ENCODE results near the gene CHID1.

Gene CHID1

DNA sequence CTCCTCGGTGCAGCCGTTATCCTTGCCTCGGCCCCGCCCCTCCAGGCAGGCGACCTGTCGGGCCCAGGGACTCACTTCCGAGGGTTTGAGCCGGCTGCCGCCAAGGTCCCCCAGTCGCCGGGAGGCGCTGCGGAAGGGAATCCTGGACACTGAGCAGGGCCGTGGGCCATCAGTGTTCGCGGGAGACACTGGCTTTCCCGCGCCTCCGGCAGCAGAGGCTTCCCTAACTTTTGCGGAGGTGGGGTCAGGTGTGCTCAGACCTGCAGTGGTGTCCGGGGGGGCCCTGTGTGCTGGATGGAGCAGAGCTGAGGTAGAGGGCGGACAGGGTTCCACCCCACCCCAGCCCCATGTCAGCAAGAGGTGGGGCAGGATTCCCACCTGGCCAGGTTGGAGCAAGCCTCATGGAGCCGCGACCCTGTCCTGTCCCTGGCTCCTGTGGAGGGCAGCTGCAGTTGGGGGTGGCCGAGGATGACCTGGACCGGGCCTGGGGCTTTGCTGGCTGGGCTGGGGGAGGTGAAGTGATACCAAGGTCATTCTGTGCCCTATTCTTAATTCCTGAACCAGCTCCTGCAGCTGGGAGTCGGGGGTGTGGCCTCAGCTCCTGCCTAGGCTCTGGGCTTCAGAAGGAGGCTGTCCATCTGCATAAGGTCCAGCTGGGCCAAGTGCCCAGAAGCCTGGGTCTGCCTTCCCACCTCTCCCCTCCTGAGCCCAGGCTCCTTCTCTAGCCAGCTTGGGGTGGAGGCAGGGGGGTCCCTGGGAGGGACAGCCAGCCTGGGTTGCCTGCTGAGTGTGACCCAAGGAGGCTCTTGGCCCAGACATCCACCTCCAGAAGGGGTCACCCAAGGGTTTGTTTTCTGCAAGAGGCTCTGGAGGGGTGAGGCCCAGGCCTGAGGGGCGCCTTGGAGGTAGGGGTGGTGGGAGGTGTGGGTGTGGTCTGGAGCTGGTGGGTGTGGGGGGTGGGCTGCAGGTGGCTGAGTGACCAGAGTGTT is 59.5 kb downstream of the CHID1 start:
- peak overlapping the region; percentile 52 for H3K4me3 ChIP-seq (ENCODE audit: low read depth, low read length)

DNA sequence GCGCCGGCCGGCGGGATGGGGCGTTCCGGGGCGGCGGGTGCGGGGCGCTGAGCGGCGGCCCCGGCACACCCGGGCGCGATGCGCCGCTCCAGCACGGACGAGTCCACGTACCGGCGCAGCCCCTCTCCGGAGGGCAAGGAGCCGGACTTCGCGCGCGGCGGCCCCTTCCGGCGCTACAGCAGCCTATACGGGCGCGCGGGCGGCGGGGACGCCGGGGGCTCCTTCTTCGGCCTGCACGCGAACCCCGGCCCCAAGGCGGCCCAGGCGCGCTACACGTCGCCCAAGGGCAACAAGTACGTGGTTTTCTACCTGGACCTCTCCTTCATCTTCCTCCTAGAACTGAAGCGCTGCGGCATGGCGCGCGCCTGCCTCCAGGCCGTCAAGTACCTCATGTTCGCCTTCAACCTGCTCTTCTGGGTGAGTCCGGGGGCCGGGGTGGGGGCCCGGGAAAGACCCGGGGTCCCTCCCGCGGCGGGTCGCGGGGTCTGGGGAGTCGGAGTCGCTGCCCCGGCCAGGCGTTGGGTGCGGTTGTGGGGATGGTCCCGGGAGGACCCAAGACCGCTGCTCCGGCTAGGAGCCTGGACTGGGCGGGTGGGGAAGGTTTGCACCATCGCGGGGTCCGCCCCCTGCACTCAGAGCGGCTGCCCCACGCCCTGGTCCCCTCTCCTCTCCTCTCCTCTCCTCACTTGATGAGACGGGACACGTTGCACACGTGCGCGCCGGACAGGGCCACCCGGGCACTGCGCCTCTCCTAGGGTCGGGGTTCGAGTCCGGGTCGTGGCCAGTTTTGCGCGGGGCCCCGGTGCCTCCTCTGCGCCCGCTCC is 60.4 kb downstream of the CHID1 start:
- peak overlapping the region; percentile 52 for H3K4me3 ChIP-seq (ENCODE audit: low read depth, low read length)

DNA sequence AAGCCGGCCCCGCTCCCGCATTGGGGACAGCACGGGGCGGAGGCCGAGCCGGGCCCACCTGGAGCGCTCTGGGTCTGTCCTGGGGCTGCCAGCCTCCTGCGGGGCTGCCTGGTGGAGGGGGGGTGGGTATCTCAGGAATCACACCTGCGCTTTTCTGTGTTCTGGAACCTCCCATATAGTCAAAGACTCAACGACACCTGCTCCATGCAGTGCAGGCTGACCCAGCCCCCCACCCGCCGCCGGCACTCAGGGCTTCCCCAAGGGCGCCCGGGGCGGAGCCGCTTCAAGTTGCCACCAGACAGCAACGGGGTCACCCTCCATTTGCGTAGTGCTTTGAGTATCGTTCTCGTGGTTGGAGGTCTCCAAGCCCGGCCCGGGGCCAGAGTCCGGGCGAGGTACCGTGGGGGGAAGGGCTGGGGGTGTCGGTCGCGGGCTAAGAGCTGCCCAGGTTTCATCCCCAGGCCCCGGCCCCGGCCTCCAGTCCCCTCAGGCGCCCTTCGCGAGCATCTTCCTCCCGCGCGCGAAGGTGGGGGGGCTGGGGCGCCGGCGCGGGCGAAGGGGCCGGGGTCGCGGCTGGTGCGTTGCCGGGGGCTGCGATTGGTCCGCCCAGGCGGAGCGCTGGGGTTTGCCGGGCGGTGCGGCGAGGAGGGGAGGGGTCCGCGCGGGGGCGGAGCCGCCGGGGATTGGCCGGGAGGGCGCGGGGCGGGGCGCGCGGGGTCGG is 61.3 kb downstream of the CHID1 start:
- no peak overlapping the region for H3K4me3 ChIP-seq (ENCODE audit: low read depth, low read length)

DNA sequence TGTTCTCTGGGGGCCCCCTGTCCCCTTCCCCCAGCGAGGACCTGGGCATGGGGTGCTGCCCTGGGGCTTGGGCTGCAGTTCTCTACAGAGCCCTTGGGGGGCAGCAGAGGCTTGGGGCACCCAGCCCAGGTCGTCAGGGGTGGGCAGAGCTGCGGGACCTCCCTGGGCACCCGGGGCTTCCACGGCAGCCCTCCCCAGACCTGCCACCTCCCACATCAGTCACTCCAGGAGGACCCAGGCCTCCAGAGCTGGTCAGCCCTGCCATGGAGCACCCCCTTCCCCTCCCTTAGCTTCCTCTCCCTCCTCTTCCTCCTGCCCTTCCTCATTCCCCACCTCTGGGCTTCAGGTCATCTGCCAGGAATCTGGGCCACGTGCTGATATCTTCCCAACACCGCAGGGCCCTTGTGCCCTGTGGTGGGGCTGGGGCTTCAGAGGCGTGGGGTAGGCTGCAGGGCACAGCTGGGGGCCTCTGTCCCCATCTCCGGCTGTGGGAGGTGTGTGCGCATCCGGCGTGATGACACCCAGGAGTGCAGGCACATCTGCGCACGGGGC is 62.2 kb downstream of the CHID1 start:
- no peak overlapping the region for H3K4me3 ChIP-seq (ENCODE audit: low read depth, low read length)

DNA sequence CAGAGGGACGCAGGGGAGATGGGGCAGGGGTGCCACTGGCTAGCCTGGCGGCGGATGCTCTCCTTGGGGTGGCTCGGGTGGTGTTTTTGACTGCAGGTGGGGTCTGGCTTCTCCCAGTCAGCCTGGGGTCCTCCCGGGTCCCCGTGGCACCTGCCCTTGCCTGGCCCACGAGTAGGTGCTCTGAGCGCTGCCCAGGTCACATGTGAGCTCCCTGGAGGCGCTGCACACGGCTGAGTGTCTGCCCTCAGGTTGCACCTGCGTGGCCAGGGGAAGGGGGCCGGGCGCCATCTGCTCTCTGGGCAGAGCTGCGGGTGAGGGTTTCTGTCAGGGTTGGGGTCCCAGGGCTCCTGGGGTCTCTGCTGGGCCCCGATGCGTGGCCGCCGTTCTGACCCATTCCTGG is 62.7 kb downstream of the CHID1 start:
- H3K4me3 ChIP-seq (ENCODE audit: low read depth, low read length): no peak overlapping the region

DNA sequence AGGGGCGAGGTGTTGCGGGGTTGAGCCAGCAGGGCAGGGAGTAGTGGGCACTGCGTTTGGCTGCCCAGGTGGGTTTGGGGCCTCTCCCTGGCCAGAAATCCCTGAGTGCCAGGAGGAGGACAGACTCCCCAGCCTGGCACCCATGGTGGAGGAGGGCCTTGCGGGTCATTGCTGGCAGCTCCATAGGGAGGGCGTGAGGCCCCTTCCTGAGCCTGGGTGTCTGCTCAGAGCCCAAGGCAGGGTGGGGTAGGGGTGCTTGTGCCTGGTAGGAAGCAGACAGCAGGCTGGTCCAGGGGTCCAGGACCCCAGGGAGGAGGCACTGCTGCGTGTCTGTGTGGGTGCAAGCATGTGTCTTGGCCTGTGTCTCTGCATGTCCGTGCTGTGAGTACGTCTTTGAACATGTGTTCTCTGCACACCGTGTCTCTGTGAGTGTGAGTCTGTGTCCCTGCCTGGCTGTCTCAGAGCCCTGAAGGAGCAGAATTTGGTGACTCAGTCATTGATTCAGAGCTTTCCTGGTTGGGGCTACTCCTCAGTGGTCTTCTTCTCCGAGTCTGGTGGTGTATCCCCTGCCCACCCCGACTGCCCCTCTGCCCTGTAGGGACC is 64.0 kb downstream of the CHID1 start:
- H3K4me3 ChIP-seq (ENCODE audit: low read depth, low read length): no peak overlapping the region

DNA sequence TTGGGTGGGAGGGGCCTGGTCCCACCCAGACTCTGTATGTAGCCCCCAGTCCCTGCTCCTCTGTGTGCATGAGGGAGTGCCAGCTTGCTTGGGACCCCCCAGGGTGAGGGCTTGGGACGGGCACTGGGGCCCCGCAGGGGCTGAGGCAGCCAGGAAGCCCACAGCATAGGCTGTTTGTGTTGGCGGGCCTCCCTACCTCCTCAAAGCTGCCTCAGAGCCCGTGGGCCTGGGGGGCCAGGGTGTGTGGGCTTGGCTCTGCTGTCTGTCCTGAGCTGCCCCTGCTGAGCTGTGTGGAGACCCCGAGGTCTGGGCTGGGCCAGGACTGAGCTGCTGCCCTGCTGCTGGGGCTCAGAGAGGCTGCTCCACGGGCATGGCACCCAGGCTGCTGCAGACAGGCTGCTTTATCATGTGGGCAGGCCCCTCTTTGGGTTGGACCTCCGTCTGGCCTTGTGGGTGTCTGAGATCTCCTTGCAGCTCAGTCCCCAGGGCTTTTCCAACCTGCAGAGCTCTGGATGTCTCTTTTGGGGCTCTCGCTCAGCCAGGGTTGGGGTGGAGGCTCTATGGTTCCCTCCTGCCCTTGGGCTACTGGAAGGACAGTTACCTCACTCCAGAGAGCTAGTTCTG is 64.6 kb downstream of the CHID1 start:
- H3K4me3 ChIP-seq (ENCODE audit: low read depth, low read length): no peak overlapping the region

DNA sequence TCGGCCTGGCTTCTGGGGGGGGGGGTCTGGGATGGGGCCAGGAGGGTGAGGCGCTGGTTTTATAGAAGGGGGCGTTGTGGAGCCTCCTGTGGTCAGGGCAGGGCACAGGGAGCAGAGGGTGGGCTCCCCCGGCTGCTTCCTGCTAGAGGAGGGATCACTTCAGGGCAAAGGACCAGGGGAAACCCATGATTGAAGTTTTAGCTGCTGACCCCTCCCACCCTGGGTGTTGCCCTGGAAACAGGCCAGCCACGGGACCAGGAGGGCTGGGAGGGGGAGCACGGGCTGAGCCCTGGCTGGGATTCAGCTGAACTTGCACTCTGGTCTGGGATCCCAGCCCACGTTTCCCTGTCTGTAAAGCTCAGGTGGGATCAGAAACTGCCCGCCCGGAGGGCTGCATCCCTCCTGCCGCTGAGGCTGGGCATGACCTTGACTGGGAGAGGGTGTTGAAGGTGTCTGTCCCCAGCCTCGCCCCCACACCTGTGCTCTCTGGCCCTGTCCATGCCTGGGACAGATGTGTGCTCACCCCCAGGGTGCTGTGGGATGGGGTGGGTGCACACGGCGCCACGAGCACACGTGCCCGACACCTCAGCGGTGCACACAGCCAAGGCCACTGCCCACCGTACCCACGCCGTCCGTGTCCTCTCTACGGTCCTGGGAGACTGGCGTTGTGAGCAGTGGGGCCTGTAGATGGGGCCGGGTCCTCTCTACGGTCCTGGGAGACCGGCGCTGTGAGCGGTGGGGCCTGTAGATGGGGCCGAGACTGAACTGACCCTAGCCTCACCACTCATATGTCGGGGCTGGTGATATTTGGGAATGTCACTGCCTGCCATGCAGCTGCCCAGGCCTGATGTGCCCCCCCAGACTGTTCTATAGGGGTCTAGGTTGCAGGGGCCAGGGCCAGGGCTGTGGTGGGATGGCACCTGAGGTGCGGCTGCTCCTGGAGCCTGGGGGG is 65.6 kb downstream of the CHID1 start:
- H3K4me3 ChIP-seq (ENCODE audit: low read depth, low read length): peak overlapping the region; percentile 33

DNA sequence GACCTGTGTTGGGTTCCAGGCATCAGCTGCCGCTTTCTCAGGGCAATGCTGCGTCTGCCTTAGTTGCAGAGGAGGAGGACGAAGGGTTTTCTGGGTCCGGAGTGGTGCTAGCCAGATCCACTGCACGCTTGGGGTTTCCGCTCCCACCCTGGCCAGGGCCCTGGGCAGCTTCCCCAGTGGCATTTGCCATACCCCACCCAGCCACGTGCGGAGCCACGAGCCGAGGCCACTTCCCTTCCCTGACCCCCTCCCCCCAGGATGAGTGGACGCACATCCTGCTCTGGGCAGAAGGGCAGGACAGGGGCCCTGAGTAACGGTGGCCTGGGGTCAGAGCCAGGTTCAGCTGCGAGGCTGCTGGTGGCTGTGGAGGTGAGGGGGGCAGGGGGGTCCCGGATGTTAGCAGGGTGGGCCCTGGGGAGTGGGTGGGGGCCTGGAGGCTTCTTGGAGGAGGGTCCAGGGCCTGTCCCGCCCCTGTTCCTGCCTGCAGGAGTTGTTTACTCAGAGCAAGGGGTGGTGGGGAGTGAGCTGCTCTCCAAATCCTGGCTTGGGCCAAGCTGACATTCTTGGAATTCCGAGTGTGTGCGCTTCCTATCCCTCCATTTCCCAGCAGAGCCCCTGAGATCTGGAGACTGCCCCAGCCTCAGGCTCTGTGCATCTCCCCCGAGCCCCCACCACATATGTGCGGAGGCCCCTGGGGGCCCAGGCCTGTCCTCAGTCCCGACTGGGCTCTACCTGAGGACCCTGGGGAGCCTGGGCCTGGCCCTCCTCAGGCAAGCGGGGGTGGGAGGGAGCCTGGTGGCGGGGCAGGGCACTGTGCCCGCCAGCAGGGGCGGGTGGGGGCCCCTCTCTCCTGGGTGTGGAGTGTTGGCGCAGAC is 66.6 kb downstream of the CHID1 start:
- H3K4me3 ChIP-seq (ENCODE audit: low read depth, low read length): peak overlapping the region; percentile 89

DNA sequence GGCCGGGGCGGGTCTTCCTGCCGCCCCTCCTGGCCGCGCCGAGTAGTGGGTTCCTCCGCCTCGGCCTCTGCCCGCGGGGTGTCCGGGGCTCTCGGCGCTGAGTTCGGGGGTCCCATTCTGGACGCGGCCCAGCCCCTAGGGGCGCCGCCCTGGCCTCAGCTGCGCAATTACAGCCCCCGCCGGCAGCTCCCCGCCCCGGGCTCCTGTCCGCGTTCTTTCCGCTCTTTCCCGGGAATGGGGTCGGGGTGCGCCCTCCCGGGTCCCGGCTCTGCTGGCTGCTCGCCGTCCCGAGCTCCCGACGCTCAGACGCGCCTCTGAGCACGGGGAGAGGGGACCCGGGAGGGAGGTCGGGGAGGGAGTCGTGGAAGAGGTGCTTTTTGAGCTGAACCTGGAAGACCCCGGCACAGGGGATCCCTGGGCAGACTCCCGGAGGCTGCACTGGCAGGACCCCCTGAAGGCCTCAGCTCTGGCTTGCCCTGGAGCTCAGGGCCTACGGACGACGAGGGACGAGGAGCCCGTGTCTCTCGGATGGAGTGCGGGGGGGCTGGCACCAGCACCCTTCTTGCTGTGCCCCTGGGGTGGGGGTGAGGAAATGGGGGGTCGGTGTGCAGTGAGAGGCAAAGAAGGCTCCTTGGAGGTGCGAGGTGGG is 67.4 kb downstream of the CHID1 start:
- H3K4me3 ChIP-seq (ENCODE audit: low read depth, low read length): peak overlapping the region; percentile 89

DNA sequence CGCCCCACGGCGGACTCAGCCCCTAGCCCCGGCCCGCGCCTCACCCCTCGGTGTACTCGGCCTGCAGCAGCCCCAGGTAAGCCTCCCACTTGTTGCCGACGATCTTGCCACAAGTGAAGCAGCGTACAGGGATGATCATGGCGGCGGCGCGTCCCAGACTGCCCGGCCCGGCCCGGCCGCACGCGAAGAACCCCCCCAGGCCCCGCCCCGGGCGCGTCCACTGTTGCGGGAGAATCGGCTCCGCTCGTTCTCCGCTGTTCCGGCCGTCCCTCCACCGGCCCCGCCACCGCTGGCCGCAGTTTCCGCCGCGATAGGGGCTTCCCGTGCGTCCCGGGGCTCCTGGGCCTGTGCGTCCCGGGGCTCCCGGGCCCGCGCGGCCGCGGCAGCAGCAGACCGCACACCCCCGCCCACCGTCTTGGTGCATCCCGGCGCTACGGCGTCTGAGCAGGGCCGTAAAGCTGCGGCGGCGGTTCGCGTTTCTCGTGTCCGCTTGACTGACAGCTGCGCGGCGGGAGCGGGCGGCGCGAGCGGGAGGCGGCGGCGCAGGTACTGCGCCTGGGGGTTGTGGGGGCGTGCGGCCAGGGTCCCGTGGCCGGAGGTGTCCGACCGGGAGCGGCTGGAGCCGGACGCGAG is 68.1 kb downstream of the CHID1 start, which contains the start of the genes POLR2L and TSPAN4:
TSS of gene POLR2L (minus strand) at position 160 of the 633 bp plus-strand sequence. CDS start at position 139, 21 bp downstream.
TSS of gene TSPAN4 (plus strand) at position 483 of the 633 bp plus-strand sequence. CDS start 7,453 bp downstream, outside the sequence.
- peak within 1 kb of the TSS; percentile 89 for H3K4me3 ChIP-seq (ENCODE audit: low read depth, low read length)

DNA sequence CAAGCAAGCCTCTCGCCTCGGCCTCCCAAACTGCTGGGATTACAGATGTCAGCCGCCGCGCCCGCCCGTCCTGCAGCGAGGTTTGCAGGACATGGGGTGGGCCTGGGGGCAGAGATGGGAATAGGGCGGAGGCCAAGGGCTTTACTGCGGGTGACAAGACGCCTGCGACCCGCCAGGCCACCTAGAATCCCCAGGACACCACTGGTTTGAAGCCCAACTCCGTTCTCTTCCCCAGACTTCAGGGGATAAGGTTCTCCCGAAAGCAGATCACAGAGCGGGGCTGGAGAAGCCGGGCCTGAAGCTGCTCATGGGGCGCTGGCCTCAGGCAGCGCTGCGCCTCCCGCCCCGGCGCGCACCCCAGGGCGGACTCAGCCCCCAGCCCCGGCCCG is 68.6 kb downstream of the CHID1 start:
- peak overlapping the region; percentile 89 for H3K4me3 ChIP-seq (ENCODE audit: low read depth, low read length)

DNA sequence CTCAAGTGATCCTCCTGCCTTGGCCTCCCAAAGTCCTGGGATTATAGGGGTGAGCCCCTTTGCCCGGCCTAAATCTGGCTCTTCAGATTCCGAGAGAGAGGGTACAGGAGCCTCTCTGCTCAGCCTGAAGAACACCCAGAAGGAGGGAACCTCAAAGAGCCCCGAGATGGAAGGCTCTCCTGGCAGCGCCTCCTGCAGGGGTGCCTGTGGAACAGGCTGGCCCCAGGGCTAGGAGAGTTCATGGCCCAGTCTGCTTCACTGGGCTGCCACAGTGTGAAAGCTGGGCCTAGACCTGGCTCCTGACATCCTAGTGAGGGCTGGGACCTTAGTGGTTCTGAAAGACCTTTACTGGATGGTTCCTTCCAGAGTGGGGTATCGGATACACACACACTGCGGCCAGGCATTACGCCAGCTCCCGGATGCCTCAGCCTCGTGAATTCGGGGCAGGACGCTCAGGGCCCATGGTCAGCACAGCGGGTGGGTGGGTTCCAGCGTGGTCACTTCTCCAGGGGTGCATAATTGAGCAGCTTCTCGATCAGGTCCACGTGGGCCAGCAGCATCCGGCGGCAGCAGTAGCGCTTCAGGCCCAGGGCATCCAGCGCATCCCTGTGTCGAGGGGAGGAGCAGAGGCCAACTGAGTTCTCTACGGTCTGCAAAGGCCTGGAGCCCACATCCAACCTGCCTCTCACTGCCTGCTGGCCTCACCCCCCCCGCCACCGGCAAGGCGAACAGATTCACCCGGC is 70.6 kb downstream of the CHID1 start:
- no peak overlapping the region for H3K4me3 ChIP-seq (ENCODE audit: low read depth, low read length)

DNA sequence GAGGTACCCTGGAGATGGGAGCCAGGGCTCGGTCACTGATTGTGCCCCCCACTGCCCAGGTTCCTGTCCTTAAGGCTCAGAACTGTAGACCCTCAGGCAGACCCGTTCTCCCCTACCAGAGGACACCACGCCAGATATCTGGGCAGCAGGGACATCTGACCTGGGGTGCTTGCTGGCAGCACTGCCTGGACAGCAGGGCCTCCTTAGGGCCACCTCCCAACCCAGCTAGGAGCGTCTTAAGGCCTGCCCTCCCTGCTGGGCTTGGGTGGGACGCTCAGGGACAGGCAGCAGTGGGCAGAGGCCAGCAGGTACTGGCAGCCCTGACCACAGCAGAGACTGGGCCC is 71.4 kb downstream of the CHID1 start:
- H3K4me3 ChIP-seq (ENCODE audit: low read depth, low read length): peak overlapping the region; percentile 4

DNA sequence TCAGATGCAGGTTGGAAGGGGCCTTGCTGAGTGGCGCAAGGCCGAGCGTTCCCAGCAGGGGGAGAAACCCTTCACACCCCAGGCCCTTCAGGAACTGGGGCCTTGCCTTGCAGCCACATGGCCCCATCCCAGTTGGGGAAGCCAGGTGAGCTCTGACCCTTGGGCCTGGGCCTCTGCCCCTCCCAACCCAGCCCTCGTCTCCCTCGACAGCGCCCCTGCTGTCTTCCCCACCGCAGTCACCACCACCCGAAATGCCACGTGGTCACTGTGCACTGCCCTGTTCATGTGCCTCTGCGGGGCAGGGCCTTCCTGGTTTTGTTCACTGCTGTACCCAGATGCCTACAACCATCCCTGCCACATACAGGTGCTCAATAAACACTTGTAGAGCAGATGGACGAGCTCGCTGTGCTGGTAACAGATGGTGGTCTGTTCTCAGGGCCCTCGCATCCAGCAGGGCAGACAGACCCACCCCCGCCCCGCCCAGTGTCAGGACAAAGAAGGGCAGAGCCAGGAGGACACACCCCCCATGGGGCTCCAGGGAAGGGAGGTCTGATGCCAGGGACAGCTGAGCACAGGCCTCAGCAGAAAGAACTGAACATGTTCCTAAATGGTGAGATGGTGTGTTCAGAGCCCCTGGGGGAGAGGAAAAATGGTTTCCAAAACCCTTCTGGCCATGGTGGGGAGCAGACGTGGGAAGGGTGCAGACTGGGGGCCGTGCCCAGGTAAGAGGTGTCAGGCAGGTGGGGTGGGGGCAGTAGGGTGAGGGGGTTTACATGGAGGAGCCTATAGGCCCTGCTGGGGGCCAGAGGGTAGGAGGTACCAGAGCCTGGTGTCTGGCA is 72.0 kb downstream of the CHID1 start:
- no peak overlapping the region for H3K4me3 ChIP-seq (ENCODE audit: low read depth, low read length)

All from iPS-11a (cell line).